GM23338 (cell line): ENCODE measurements around the gene MYO1D. TPM values are rescaled to one million over a fixed set of nuclear protein-coding genes. Genes with fewer than 3 reads are reported as not detected.

Experiments used
- ATAC-seq: fragments of 200-7000 bp; cut with Tn5 transposase; 3 replicates; pipeline ENCODE4 v1.9.1; 2020
- DNase-seq: peaks from one replicate; pipeline ENCODE4 v3.0.0-alpha.2; 2015; ENCODE audit warnings: low spot score
- H2AFZ ChIP-seq: fragments of 200-600 bp; sonication (generic); 2 replicates; pipeline ENCODE4 v1.8.0; 2016; ENCODE audit warnings: antibody characterized with exemption, mild to moderate bottlenecking, moderate library complexity
- H3F3A ChIP-seq: fragments of 200-600 bp; sonication (generic); replicated peaks from 2 replicates; pipeline ENCODE4 v1.8.0; 2017; ENCODE audit warnings: antibody characterized with exemption, mixed run types, low read depth
- H3K27ac ChIP-seq: fragments of 200-600 bp; sonication (generic); 2 replicates; pipeline ENCODE4 v1.6.1; 2016; ENCODE audit warnings: low read depth
- H3K27me3 ChIP-seq: fragments of 200-600 bp; sonication (generic); 2 replicates; pipeline ENCODE4 v1.8.0; 2016; ENCODE audit warnings: mild to moderate bottlenecking, mixed run types, moderate library complexity; ENCODE audit not compliant: insufficient read depth
- H3K36me3 ChIP-seq: fragments of 200-600 bp; sonication (generic); 2 replicates; pipeline ENCODE4 v1.8.0; 2016; ENCODE audit warnings: mild to moderate bottlenecking; ENCODE audit not compliant: insufficient read depth
- H3K4me1 ChIP-seq: fragments of 200-600 bp; sonication (generic); 2 replicates; pipeline ENCODE4 v1.8.0; 2016; ENCODE audit warnings: mild to moderate bottlenecking, moderate library complexity; ENCODE audit not compliant: insufficient read depth
- H3K4me2 ChIP-seq: fragments of 200-600 bp; sonication (generic); 2 replicates; pipeline ENCODE4 v1.7.1; 2017; ENCODE audit warnings: mixed run types
- H3K4me3 ChIP-seq: fragments of 200-600 bp; sonication (generic); 2 replicates; pipeline ENCODE4 v1.6.1; 2016; ENCODE audit warnings: mixed run types
- H3K79me2 ChIP-seq: fragments of 200-600 bp; sonication (generic); replicated peaks from 2 replicates; pipeline ENCODE4 v1.8.0; 2017; ENCODE audit warnings: mild to moderate bottlenecking; ENCODE audit not compliant: insufficient read depth
- H3K9me2 ChIP-seq: fragments of 200-600 bp; sonication (generic); 2 replicates; pipeline ENCODE4 v1.8.0; 2017; ENCODE audit not compliant: insufficient read depth
- H4K20me1 ChIP-seq: fragments of 200-600 bp; sonication (generic); replicated peaks from 2 replicates; pipeline ENCODE4 v1.8.0; 2017; ENCODE audit warnings: mild to moderate bottlenecking; ENCODE audit not compliant: insufficient read depth
- H3K27ac Mint-ChIP-seq: 2 replicates; pipeline ENCODE4 v1.8.0; 2020; ENCODE audit warnings: inconsistent platforms, mild to moderate bottlenecking, moderate library complexity, mixed read lengths
- H3K27me3 Mint-ChIP-seq: 3 replicates; pipeline ENCODE4 v1.8.0; 2022; ENCODE audit warnings: low read depth, mild to moderate bottlenecking, moderate library complexity, mixed read lengths, inconsistent platforms; ENCODE audit not compliant: insufficient read depth, poor library complexity
- H3K36me3 Mint-ChIP-seq: 3 replicates; pipeline ENCODE4 v1.8.0; 2021; ENCODE audit warnings: low read depth, mild to moderate bottlenecking, inconsistent platforms, moderate library complexity, mixed read lengths
- H3K4me1 Mint-ChIP-seq: 3 replicates; pipeline ENCODE4 v1.8.0; 2020; ENCODE audit warnings: mild to moderate bottlenecking, inconsistent platforms, mixed read lengths
- H3K4me3 Mint-ChIP-seq: 3 replicates; pipeline ENCODE4 v1.8.0; 2021; ENCODE audit warnings: moderate library complexity, mild to moderate bottlenecking, inconsistent platforms, mixed read lengths
- H3K9me3 Mint-ChIP-seq: 3 replicates; pipeline ENCODE4 v1.8.0; 2020; ENCODE audit warnings: moderate library complexity, mild to moderate bottlenecking, inconsistent platforms, mixed read lengths
- CREB1 ChIP-seq: fragments of 250-450 bp; sonication (Bioruptor Pico); IDR thresholded peaks from 2 replicates; pipeline ENCODE4 v1.5.0; 2020; ENCODE audit warnings: low read depth, mild to moderate bottlenecking, moderate library complexity
- ETS1 ChIP-seq: IDR thresholded peaks from 2 replicates; pipeline ENCODE4 v1.6.1; 2016; ENCODE audit warnings: antibody characterized with exemption
- EZH2 ChIP-seq: fragments of 200-600 bp; sonication (generic); IDR thresholded peaks from one replicate; pipeline ENCODE4 v1.8.0; 2017; ENCODE audit warnings: antibody characterized with exemption, mild to moderate bottlenecking, low read depth; ENCODE audit not compliant: unreplicated experiment
- EZH2phosphoT487 ChIP-seq: fragments of 200-600 bp; sonication (generic); IDR thresholded peaks from one replicate; pipeline ENCODE4 v1.8.1; 2018; ENCODE audit warnings: antibody characterized with exemption; ENCODE audit not compliant: unreplicated experiment
- JUNB ChIP-seq: IDR thresholded peaks from one replicate; pipeline ENCODE4 v1.6.1; 2016; ENCODE audit warnings: antibody characterized with exemption; ENCODE audit not compliant: unreplicated experiment
- NANOG ChIP-seq: IDR thresholded peaks from 2 replicates; pipeline ENCODE4 v1.6.1; 2016; ENCODE audit warnings: antibody characterized with exemption, borderline replicate concordance
- REST ChIP-seq: IDR thresholded peaks from one replicate; pipeline ENCODE4 v1.6.1; 2018; ENCODE audit warnings: antibody characterized with exemption; ENCODE audit not compliant: unreplicated experiment
- STAT1 ChIP-seq: IDR thresholded peaks from one replicate; pipeline ENCODE4 v1.6.1; 2016; ENCODE audit warnings: antibody characterized with exemption; ENCODE audit not compliant: unreplicated experiment
- ZNF114 ChIP-seq: fragments of 250-450 bp; sonication (Bioruptor Pico); IDR thresholded peaks from 2 replicates; pipeline ENCODE4 v1.5.0; 2020; ENCODE audit warnings: mild to moderate bottlenecking, moderate library complexity
- ZNF331 ChIP-seq: fragments of 250-450 bp; sonication (Bioruptor Pico); IDR thresholded peaks from 2 replicates; pipeline ENCODE4 v1.5.0; 2020; ENCODE audit warnings: low read depth, mild to moderate bottlenecking, moderate library complexity
- ZNF462 ChIP-seq: fragments of 250-450 bp; sonication (Bioruptor Pico); IDR thresholded peaks from 2 replicates; pipeline ENCODE4 v1.5.0; 2020; ENCODE audit warnings: mild to moderate bottlenecking, moderate library complexity
- polyA plus RNA-seq: library from polyadenylated mRNA; unstranded; fragments of >200 nt; fragmentation: Nextera tagmentation; extraction: Ambion mirVana; gene quantifications from 2 replicates; pipeline ENCODE4 v1.2.1, GENCODE V29; 2016
- total RNA-seq: library from RNA; depleted of rRNA; stranded (reverse); fragments of >200 nt; shearing (Covaris generic); gene quantifications from 2 replicates; pipeline ENCODE4 v1.2.3, GENCODE V29; 2014

Gene MYO1D
- total and polyA plus RNA-seq, 2 experiments from 2014 or later: 8.6 to 28.6 TPM

- peaks cover 4% of the 10 kb centered on the region; the same call in 1 of the 2 replicates for H3K9me2 ChIP-seq
- TF ChIP-seq NANOG: no peak
- no peak for TF ChIP-seq CREB1 (CRISPR knock-in tag)
- TF ChIP-seq REST: no peak
- no peak for TF ChIP-seq JUNB
- no peak for TF ChIP-seq EZH2phosphoT487
- H3K36me3 Mint-ChIP-seq: peaks cover 18% of the 10 kb centered on the region
- no peak overlapping the region for H3K4me2 ChIP-seq
- no peaks in the 10 kb centered on the region for H3K27me3 ChIP-seq
- H3K4me1 Mint-ChIP-seq: no peaks in the 10 kb centered on the region
- H3K4me3 ChIP-seq: no peak overlapping the region
- H3K27ac Mint-ChIP-seq: no peak overlapping the region
- no peaks in the 10 kb centered on the region for H3K27me3 Mint-ChIP-seq
- DNase-seq (no peak), ATAC-seq (no peak)
- peaks cover 14% of the 10 kb centered on the region; the same call in 2 of the 3 replicates for H3K9me3 Mint-ChIP-seq
- no peak overlapping the region for H3K4me3 Mint-ChIP-seq
- H4K20me1 ChIP-seq: no peaks in the 10 kb centered on the region
- no peaks in the 10 kb centered on the region for H3K36me3 ChIP-seq
- no peaks in the 10 kb centered on the region for H3K79me2 ChIP-seq
- no peaks in the 10 kb centered on the region for H3K4me1 ChIP-seq
- H2AFZ ChIP-seq: no peak overlapping the region
- H3F3A ChIP-seq: no peaks in the 10 kb centered on the region
- no peak overlapping the region for H3K27ac ChIP-seq
Observed at GRCh38 chr17:32696426-32696825, 180.5 kb downstream of the MYO1D start.

GRCh38 chr17:32695864-32696263 lies 181.1 kb downstream of the MYO1D start:
- Histone ChIP-seq H3K27me3 (no peaks in the 10 kb centered on the region), H3K9me2 (peaks cover 4% of the 10 kb centered on the region; the same call in 1 of the 2 replicates), H3K79me2 (no peaks in the 10 kb centered on the region), H3K4me2 (no peak overlapping the region), H2AFZ (no peak overlapping the region), H3K4me3 (no peak overlapping the region), H3F3A (no peaks in the 10 kb centered on the region), H3K4me1 (no peaks in the 10 kb centered on the region), H3K36me3 (no peaks in the 10 kb centered on the region), H4K20me1 (no peaks in the 10 kb centered on the region), H3K27ac (no peak overlapping the region)
- no peak for ATAC-seq
- H3K36me3 Mint-ChIP-seq: peaks cover 18% of the 10 kb centered on the region
- DNase-seq: no peak
- H3K27ac Mint-ChIP-seq: no peak overlapping the region
- H3K9me3 Mint-ChIP-seq: peaks cover 14% of the 10 kb centered on the region; the same call in 2 of the 3 replicates
- no peaks in the 10 kb centered on the region for H3K4me1 Mint-ChIP-seq
- no peaks in the 10 kb centered on the region for H3K27me3 Mint-ChIP-seq
- no peak overlapping the region for H3K4me3 Mint-ChIP-seq
- TF ChIP-seq ZNF114 (CRISPR knock-in tag): no peak
- no peak for TF ChIP-seq ZNF331
- TF ChIP-seq ETS1: no peak
- no peak for TF ChIP-seq ZNF462 (CRISPR knock-in tag)
- TF ChIP-seq CREB1 (CRISPR knock-in tag): no peak
- no peak for TF ChIP-seq JUNB
- TF ChIP-seq EZH2: no peak
- TF ChIP-seq STAT1: no peak
